LNCAP (cell line): ENCODE results near the gene CIAO2B.

Source experiments
- CTCF ChIP-seq: fragments of 450-650 bp; IDR thresholded peaks from 2 replicates; pipeline ENCODE4 v1.5.1; 2017; ENCODE audit warnings: mild to moderate bottlenecking

CIAO2B gene

GRCh38 chr16:66911112-66911511 is 23.1 kb downstream of the CIAO2B start:
- TF ChIP-seq CTCF = no peak

GRCh38 chr16:66910175-66910940 is 23.8 kb downstream of the CIAO2B start:
- TF ChIP-seq CTCF = no peak

- no peak for TF ChIP-seq CTCF
Observed at GRCh38 chr16:66908762-66909559, 25.2 kb downstream of the CIAO2B start.

GRCh38 chr16:66908116-66908515 is 26.1 kb downstream of the CIAO2B start:
- no peak for TF ChIP-seq CTCF

- TF ChIP-seq CTCF = no peak
Observed at GRCh38 chr16:66906916-66907836, 27.0 kb downstream of the CIAO2B start.

- no peak for TF ChIP-seq CTCF
Observed at GRCh38 chr16:66905633-66906539, 28.3 kb downstream of the CIAO2B start.
